ENCODE data around the gene ADCY10.
A peak's percentile ranks its signal among the peaks of the same experiment; 100 is the strongest.
"Not testable (repeated sequence)": the region's sequence is repeated elsewhere in the genome, so short reads cannot be mapped to it uniquely, and the experiment has no call there.

Gene ADCY10

GRCh38 chr1:167935216-167936067, 21.5 kb upstream of the ADCY10 start:
- TF ChIP-seq CTCF (IDR thresholded peaks at IDR 0.05; ENCODE audit: low read depth, low read length): no peak
- peak overlapping the region; percentile 96 for H3K4me3 ChIP-seq (ENCODE audit: low read depth, low read length)

- peak overlapping the region; percentile 96 for H3K4me3 ChIP-seq (ENCODE audit: low read depth, low read length)
- TF ChIP-seq CTCF (IDR thresholded peaks at IDR 0.05; ENCODE audit: low read depth, low read length): no peak
Observed at GRCh38 chr1:167934426-167935215, 20.7 kb upstream of the ADCY10 start.

- peak overlapping the region; percentile 96 for H3K4me3 ChIP-seq (ENCODE audit: low read depth, low read length)
- TF ChIP-seq CTCF (IDR thresholded peaks at IDR 0.05; ENCODE audit: low read depth, low read length): no peak
Observed at GRCh38 chr1:167933788-167934187, 19.9 kb upstream of the ADCY10 start.

- TF ChIP-seq CTCF (IDR thresholded peaks at IDR 0.05; ENCODE audit: low read depth, low read length): no peak
- no peak overlapping the region for H3K4me3 ChIP-seq (ENCODE audit: low read depth, low read length)
Observed at GRCh38 chr1:167929725-167930124, 15.8 kb upstream of the ADCY10 start.

- H3K4me3 ChIP-seq (ENCODE audit: low read depth, low read length): not testable (repeated sequence)
Observed at GRCh38 chr1:167928919-167929318, 15.0 kb upstream of the ADCY10 start.

- no peak overlapping the region for H3K4me3 ChIP-seq (ENCODE audit: low read depth, low read length)
- TF ChIP-seq CTCF (IDR thresholded peaks at IDR 0.05; ENCODE audit: low read depth, low read length): no peak
Observed at GRCh38 chr1:167928457-167928852, 14.5 kb upstream of the ADCY10 start.

- TF ChIP-seq CTCF (IDR thresholded peaks at IDR 0.05; ENCODE audit: low read depth, low read length): no peak
- no peak overlapping the region for H3K4me3 ChIP-seq (ENCODE audit: low read depth, low read length)
Observed at GRCh38 chr1:167927046-167927754, 13.3 kb upstream of the ADCY10 start.
